Tibial artery (tissue), 4 donors: ENCODE results near the gene CDR2.

Source experiments
- DNase-seq, 2 donors: peaks; one replicate each; pipeline ENCODE4 v3.0.0-alpha.2; 2019
- H3K27ac ChIP-seq, 2 donors: fragments of 200-600 bp; sonication (generic) in 1 of 2; 1 replicate in 1 of 2; 2 replicates in 1 of 2; pipeline ENCODE4 v1.5.1; 2018 to 2019; ENCODE audit warnings: mild to moderate bottlenecking in 1 of 2
- H3K27me3 ChIP-seq, 2 donors: fragments of 200-600 bp; sonication (generic) in 1 of 2; one replicate each; pipeline versions ENCODE4 v1.5.1 to v1.6.0; 2016 to 2019
- H3K36me3 ChIP-seq, 3 donors: fragments of 200-600 bp; sonication (generic) in 2 of 3; one replicate each; pipeline ENCODE4 v1.5.1; 2016 to 2019; ENCODE audit warnings: mild to moderate bottlenecking in 2 of 3
- H3K4me1 ChIP-seq, 4 donors: fragments of 200-600 bp; sonication (generic) in 2 of 4; 1 replicate in 3 of 4; 2 replicates in 1 of 4; pipeline ENCODE4 v1.5.1; 2016 to 2019
- H3K4me3 ChIP-seq, 2 donors: fragments of 200-600 bp; sonication (generic) in 1 of 2; 1 replicate in 1 of 2; 2 replicates in 1 of 2; pipeline ENCODE4 v1.5.1; 2018 to 2019; ENCODE audit warnings: mild to moderate bottlenecking in 2 of 2
- H3K9me3 ChIP-seq, 3 donors: fragments of 200-600 bp; sonication (generic) in 1 of 3; one replicate each; pipeline ENCODE4 v1.5.1; 2016 to 2019
- intact Hi-C: fragments of 100-400 bp; cut with DNase I; formaldehyde crosslinking; loops from one replicate; pipeline ENCODE4 v1.15.0; 2023; ENCODE audit warnings: low total_unique reads
- TF ChIP-seq, protein P1 (sequence below), 2 experiments: fragments of 200-600 bp in 1 of 2; fragments of 450-650 bp in 1 of 2; IDR thresholded peaks; one replicate each; pipeline ENCODE4 v1.5.1; 2017 to 2019; ENCODE audit warnings: antibody characterized with exemption in 2 of 2, mild to moderate bottlenecking in 1 of 2, moderate library complexity in 1 of 2

The CDR2 gene

DNA sequence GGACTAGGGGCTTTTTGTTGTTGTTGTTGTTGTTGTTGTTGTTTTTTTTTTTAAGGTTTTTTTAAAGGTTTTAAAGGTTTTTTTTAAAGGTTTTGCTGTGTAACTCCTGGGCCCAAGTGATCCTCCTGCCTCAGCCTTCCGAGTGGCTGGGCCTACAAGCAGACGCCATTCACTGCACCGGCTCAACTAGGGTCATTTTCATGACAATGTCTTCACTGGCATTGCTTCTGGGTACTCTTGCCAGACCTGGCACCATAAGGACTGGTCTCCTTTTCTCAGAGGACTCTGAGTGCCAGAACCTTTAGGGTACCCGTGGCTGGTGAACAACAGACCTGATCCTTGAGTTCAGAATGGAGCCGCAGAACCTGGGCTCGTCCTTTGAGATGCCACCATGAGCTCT lies 56.8 kb downstream of the CDR2 start:
- DNase-seq = no peak
- Histone ChIP-seq H3K36me3 (peaks cover 35 to 92% (median 80%) of the 10 kb centered on the region in 3 donors), H3K27ac (no peak overlapping the region), H3K27me3 (no peaks in the 10 kb centered on the region), H3K4me3 (no peak overlapping the region), H3K4me1 (no peaks in the 10 kb centered on the region), H3K9me3 (no peaks in the 10 kb centered on the region)
- TF ChIP-seq, protein P1, sequence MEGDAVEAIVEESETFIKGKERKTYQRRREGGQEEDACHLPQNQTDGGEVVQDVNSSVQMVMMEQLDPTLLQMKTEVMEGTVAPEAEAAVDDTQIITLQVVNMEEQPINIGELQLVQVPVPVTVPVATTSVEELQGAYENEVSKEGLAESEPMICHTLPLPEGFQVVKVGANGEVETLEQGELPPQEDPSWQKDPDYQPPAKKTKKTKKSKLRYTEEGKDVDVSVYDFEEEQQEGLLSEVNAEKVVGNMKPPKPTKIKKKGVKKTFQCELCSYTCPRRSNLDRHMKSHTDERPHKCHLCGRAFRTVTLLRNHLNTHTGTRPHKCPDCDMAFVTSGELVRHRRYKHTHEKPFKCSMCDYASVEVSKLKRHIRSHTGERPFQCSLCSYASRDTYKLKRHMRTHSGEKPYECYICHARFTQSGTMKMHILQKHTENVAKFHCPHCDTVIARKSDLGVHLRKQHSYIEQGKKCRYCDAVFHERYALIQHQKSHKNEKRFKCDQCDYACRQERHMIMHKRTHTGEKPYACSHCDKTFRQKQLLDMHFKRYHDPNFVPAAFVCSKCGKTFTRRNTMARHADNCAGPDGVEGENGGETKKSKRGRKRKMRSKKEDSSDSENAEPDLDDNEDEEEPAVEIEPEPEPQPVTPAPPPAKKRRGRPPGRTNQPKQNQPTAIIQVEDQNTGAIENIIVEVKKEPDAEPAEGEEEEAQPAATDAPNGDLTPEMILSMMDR (IDR thresholded peaks at IDR 0.05) = no peak
- intact Hi-C loops = loop anchor here (10.0 kb wide), 1 partner anchor 57 kb away; the partner anchor contains the start of gene CDR2

DNA sequence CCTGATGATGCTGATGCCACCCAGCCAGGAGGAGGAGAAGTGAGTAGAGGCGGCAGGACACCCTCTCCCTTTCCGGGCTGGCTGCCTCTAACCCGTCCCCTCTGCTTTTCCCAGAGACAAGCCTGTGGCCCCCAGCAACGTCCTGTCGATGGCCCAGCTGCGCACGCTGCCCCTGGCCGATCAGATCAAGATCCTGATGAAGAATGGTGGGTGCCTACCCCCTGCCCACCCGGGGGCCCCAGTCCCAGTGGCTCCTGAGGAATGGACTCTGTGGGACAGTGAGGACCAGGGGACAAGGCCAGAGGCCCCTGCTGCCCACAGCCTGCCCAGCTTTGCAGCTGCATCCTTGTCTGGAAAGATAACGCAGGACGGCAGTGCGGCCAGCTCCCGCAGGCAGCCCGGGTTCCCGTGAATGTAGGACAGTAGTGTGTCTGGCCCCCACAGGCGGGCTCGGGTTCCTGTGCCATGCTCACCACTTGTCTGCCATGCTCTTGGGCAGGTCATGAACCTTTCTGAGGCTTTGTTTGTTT lies 57.4 kb downstream of the CDR2 start:
- intact Hi-C loops = loop anchor here (10.0 kb wide), 1 partner anchor 58 kb away; the partner anchor contains the start of gene CDR2
- no peaks in the 10 kb centered on the region for H3K4me1 ChIP-seq
- DNase-seq = no peak
- H3K27ac ChIP-seq = no peak overlapping the region
- H3K4me3 ChIP-seq = no peak overlapping the region
- peaks cover 40 to 92% (median 83%) of the 10 kb centered on the region in 3 donors for H3K36me3 ChIP-seq
- H3K27me3 ChIP-seq = no peaks in the 10 kb centered on the region
- TF ChIP-seq, protein P1 (IDR thresholded peaks at IDR 0.05) = no peak
- H3K9me3 ChIP-seq = no peaks in the 10 kb centered on the region

DNA sequence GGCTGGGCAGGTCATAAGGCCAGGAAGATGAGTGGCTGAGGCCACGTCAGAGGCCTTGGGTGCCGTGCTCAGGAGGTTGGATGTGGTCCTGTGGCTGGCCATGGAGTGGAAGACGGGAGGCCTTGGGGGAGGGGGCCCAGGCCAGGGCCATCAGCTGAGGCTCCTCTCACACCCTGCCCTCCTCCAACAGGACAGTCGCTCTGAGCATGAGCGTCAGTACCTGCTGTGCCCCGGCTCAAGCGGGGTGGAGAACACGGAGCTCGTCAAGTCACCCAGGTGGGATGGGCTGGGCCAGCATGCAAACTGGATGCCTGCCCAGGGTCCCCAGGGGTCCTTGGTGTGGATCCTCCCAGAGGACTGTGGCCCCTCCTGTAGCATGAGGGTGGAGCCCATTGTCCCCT lies 58.0 kb downstream of the CDR2 start:
- Histone ChIP-seq H3K4me1 (no peaks in the 10 kb centered on the region), H3K27ac (no peak overlapping the region), H3K36me3 (peaks cover 41 to 92% (median 83%) of the 10 kb centered on the region in 3 donors), H3K27me3 (no peaks in the 10 kb centered on the region), H3K9me3 (no peaks in the 10 kb centered on the region), H3K4me3 (no peak overlapping the region)
- intact Hi-C loops = loop anchor here (10.0 kb wide), 1 partner anchor 58 kb away; the partner anchor contains the start of gene CDR2
- TF ChIP-seq, protein P1 (IDR thresholded peaks at IDR 0.05) = no peak
- no peak for DNase-seq

DNA sequence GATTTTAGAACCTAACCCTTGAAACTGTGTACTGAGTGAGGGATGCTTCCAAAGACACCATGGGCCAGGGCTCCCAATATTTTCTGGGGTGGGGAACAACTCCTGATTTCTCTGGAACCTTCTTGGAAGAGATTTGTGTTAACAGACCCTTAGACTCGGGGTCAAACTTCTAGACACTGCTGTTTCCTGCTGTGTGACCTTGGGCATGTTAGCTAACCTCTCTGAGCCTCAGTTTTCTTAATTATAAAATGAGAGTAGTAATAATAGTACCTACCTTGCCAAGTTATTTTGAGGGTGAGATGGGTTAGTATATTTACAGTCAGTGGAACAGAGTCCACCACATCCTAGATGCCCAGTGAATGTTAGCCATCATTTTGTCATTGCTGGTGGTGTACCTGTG lies 58.4 kb downstream of the CDR2 start:
- H3K27me3 ChIP-seq = no peaks in the 10 kb centered on the region
- intact Hi-C loops = loop anchor here (10.0 kb wide), 1 partner anchor 59 kb away; the partner anchor contains the start of gene CDR2
- no peak overlapping the region for H3K27ac ChIP-seq
- no peaks in the 10 kb centered on the region for H3K4me1 ChIP-seq
- DNase-seq = no peak
- H3K4me3 ChIP-seq = no peak overlapping the region
- peaks cover 42 to 95% (median 83%) of the 10 kb centered on the region in 3 donors for H3K36me3 ChIP-seq
- TF ChIP-seq, protein P1 (IDR thresholded peaks at IDR 0.05) = no peak
- H3K9me3 ChIP-seq = no peaks in the 10 kb centered on the region

DNA sequence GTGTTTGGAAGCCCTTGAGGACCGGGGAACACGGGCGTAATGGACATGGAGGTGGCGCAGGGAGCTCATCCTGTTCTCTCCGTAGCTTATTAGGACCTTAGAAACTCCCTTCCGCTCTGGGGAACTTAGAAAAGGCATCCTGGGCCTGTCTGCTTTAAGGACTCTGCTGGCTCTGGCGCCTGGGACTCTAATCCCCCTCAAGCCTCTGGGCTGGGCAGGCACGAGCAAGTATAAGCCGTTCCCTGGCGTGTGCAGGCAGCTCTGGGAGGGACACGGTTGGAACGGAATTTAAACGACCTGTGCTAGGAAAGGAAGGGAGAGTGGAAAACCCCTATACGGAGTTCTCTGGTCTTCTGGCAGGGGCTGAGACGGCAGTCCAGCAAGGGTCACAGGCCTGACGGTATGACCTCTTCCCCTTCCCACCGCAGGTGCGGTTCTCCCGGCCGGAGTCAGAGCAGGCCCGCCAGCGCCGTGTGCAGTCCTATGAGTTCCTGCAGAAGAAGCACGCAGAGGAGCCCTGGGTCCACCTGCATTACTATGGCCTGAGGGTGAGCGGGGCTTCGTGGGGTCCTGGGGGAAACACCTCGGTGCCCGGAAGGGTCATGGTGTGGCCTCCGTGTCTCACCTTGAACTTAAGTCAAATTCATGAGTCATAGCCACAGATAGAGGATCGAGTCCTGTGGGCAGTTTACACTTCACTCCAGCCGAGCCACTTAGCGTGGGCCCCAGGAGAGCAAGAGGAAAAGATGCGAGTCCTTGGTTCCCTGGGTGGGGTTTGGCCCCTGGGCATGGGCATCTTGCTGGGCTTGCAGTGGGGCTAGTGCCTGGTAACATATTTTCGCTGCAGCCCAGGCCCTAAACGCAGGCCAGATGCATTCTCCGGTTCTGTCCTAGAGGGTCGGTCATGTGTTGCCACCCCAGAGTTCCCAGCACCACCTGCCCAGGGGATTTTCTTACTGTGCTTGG lies 59.5 kb downstream of the CDR2 start:
- Histone ChIP-seq H3K27ac (no peak overlapping the region), H3K27me3 (no peaks in the 10 kb centered on the region), H3K36me3 (peaks cover 51 to 99% (median 86%) of the 10 kb centered on the region in 3 donors), H3K4me3 (no peak overlapping the region), H3K9me3 (no peaks in the 10 kb centered on the region), H3K4me1 (no peaks in the 10 kb centered on the region)
- TF ChIP-seq, protein P1 (IDR thresholded peaks at IDR 0.05) = no peak
- intact Hi-C loops = loop anchor here (10.0 kb wide), 1 partner anchor 60 kb away; the partner anchor contains the start of gene CDR2
- no peak for DNase-seq
